Activated CD8-positive, alpha-beta T cell treated with anti-CD3 and anti-CD28 coated beads for 36 hours (primary cell): ENCODE results near the gene SAFB2. TPM values are rescaled to one million over a fixed set of nuclear protein-coding genes. Genes with fewer than 3 reads are reported as not detected.

Experiments
- ATAC-seq: fragments of 200-7000 bp; cut with Tn5 transposase; one replicate; pipeline ENCODE4 v1.10.0; 2021; ENCODE audit warnings: mild to moderate bottlenecking, moderate library complexity
- CTCF ChIA-PET: fragments of 350-600 bp; sonication (Branson Sonifier 250); formaldehyde crosslinking; loops from one replicate; lab custom pipeline; 2021; ENCODE audit warnings: antibody characterized with exemption; lab: Charles Lee
- POLR2A ChIA-PET: fragments of 350-600 bp; sonication (Branson Sonifier 250); formaldehyde crosslinking; loops from one replicate; lab custom pipeline; 2021; ENCODE audit warnings: antibody characterized with exemption; lab: Charles Lee
- DNase-seq: peaks from one replicate; pipeline ENCODE4 v3.0.0-alpha.2; 2020
- H3K27ac Mint-ChIP-seq: one replicate; pipeline ENCODE4 v1.8.0; 2021; ENCODE audit warnings: mild to moderate bottlenecking, mixed read lengths
- H3K27me3 Mint-ChIP-seq: one replicate; pipeline ENCODE4 v1.8.0; 2021; ENCODE audit warnings: mixed read lengths
- H3K36me3 Mint-ChIP-seq: one replicate; pipeline ENCODE4 v1.8.0; 2021; ENCODE audit warnings: low read depth, mixed read lengths
- H3K4me1 Mint-ChIP-seq: one replicate; pipeline ENCODE4 v1.8.0; 2021; ENCODE audit warnings: low read depth, mixed read lengths
- H3K4me3 Mint-ChIP-seq: one replicate; pipeline ENCODE4 v1.8.0; 2021; ENCODE audit warnings: mild to moderate bottlenecking, moderate library complexity, mixed read lengths
- H3K9me3 Mint-ChIP-seq: one replicate; pipeline ENCODE4 v1.8.0; 2021; ENCODE audit warnings: mixed read lengths
- CTCF ChIP-seq: fragments of 200-600 bp; IDR thresholded peaks from one replicate; pipeline ENCODE4 v1.8.0; 2022; ENCODE audit warnings: antibody characterized with exemption, mild to moderate bottlenecking
- intact Hi-C: fragments of 100-400 bp; cut with micrococcal nuclease; formaldehyde crosslinking; loops from one replicate; pipeline ENCODE4 v1.10.0; 2022
- total RNA-seq, 2 experiments: library from RNA; stranded (reverse); gene quantifications; one replicate each; pipeline ENCODE4 v1.2.3, GENCODE V29; 2021

SAFB2 gene
- total RNA-seq, 2 experiments from 2014 or later: 70.8 to 78.0 TPM

GRCh38 chr19:5592531-5593342 lies 29.8 kb downstream of the SAFB2 start:
- no peaks in the 10 kb centered on the region for H3K9me3 Mint-ChIP-seq
- ATAC-seq: no peak
- H3K4me1 Mint-ChIP-seq: peaks cover 2% of the 10 kb centered on the region
- no peaks in the 10 kb centered on the region for H3K27me3 Mint-ChIP-seq
- H3K27ac Mint-ChIP-seq: no peak overlapping the region
- peaks cover 60% of the 10 kb centered on the region for H3K36me3 Mint-ChIP-seq
- intact Hi-C loops: no loop called here
- POLR2A ChIA-PET: no interaction called here
- no peak for DNase-seq
- CTCF ChIA-PET: interaction anchor here (0.7 to 1.3 kb wide), 2 partner anchors 12 to 79 kb away, joined by 3 read pairs; no protein-coding TSS in a partner anchor
- H3K4me3 Mint-ChIP-seq: no peak overlapping the region
- TF ChIP-seq CTCF: no peak

GRCh38 chr19:5591476-5591875 lies 31.1 kb downstream of the SAFB2 start:
- no peaks in the 10 kb centered on the region for H3K27me3 Mint-ChIP-seq

GRCh38 chr19:5590865-5591154 lies 31.8 kb downstream of the SAFB2 start:
- POLR2A ChIA-PET: no interaction called here
- CTCF ChIA-PET: no interaction called here
- ATAC-seq: no peak
- no peaks in the 10 kb centered on the region for H3K9me3 Mint-ChIP-seq
- intact Hi-C loops: no loop called here
- H3K4me1 Mint-ChIP-seq: peaks cover 15% of the 10 kb centered on the region
- no peak for TF ChIP-seq CTCF
- H3K4me3 Mint-ChIP-seq: no peak overlapping the region
- peaks cover 61% of the 10 kb centered on the region for H3K36me3 Mint-ChIP-seq
- no peak overlapping the region for H3K27ac Mint-ChIP-seq
- no peaks in the 10 kb centered on the region for H3K27me3 Mint-ChIP-seq
- DNase-seq: no peak

More at GRCh38 chr19:5591476-5591875, 31.1 kb downstream of the SAFB2 start:
- H3K9me3 Mint-ChIP-seq: no peaks in the 10 kb centered on the region
- peaks cover 10% of the 10 kb centered on the region for H3K4me1 Mint-ChIP-seq
- no peak overlapping the region for H3K27ac Mint-ChIP-seq
- no peak overlapping the region for H3K4me3 Mint-ChIP-seq
- peaks cover 61% of the 10 kb centered on the region for H3K36me3 Mint-ChIP-seq
- ATAC-seq (no peak), DNase-seq (no peak)
- POLR2A ChIA-PET: no interaction called here
- no peak for TF ChIP-seq CTCF
- CTCF ChIA-PET: no interaction called here
- intact Hi-C loops: no loop called here

GRCh38 chr19:5590151-5590864 lies 32.3 kb downstream of the SAFB2 start:
- Mint-ChIP-seq H3K27ac (no peak overlapping the region), H3K4me1 (peaks cover 20% of the 10 kb centered on the region), H3K4me3 (no peak overlapping the region), H3K9me3 (no peaks in the 10 kb centered on the region), H3K27me3 (no peaks in the 10 kb centered on the region), H3K36me3 (peaks cover 60% of the 10 kb centered on the region)
- ATAC-seq: no peak
- ChIA-PET POLR2A (no interaction called here), CTCF (no interaction called here)
- no peak for DNase-seq
- intact Hi-C loops: no loop called here
- no peak for TF ChIP-seq CTCF
